ENCODE measurements around the gene PPP1R16B. TPM values are rescaled to one million over a fixed set of nuclear protein-coding genes. Genes with fewer than 3 reads are reported as not detected.

Gene PPP1R16B
- total RNA-seq, 1 donor from 2014 or later, result 46.9 TPM

DNA sequence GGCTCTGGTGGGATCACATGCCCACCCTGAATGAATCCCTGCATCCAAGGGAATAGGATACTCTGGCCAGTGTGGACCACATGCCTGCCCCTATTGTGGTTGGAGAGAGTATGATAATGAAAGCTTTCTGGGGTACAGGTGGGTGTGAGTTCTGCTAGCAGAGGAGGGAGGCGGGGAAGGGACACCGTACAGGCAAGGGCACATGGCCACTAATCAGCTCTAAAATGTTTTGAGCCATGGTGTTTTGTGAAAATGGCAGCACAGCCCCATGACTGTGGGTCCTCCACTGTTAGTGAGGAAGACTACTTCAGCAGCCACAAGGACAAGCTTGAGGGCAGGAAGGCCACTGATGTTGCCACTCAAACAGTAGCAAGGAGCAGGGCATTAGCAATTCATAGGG lies 144.8 kb downstream of the PPP1R16B start:
- Mint-ChIP-seq H3K9me3 (ENCODE audit: unreplicated experiment) (no peaks in the 10 kb centered on the region), H3K36me3 (ENCODE audit: low read depth, unreplicated experiment) (peaks cover 3% of the 10 kb centered on the region), H3K27me3 (ENCODE audit: unreplicated experiment) (peaks cover 2% of the 10 kb centered on the region), H3K4me3 (ENCODE audit: unreplicated experiment) (no peak overlapping the region), H3K4me1 (ENCODE audit: unreplicated experiment) (peaks cover 7% of the 10 kb centered on the region), H3K27ac (ENCODE audit: unreplicated experiment) (no peak overlapping the region)
- DNase-seq (ENCODE audit: low spot score), result no peak
- no peak for TF ChIP-seq CTCF (IDR thresholded peaks at IDR 0.05; ENCODE audit: unreplicated experiment)

DNA sequence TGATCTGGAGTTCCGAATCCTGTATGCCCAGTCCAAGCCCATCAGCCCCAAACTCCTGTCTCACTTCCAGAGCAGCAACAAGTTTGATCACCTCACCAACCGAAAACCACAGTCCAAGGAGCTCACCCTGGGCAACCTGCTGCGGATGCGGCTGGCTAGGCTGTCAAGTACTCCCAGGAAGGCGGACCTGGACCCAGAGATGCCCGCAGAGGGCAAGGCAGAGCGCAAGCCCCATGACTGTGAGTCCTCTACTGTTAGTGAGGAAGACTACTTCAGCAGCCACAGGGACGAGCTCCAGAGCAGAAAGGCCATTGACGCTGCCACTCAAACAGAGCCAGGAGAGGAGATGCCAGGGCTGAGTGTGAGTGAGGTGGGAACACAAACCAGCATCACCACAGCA lies 146.1 kb downstream of the PPP1R16B start:
- TF ChIP-seq CTCF (IDR thresholded peaks at IDR 0.05; ENCODE audit: unreplicated experiment), result no peak
- Mint-ChIP-seq H3K27me3 (ENCODE audit: unreplicated experiment) (peaks cover 2% of the 10 kb centered on the region), H3K4me3 (ENCODE audit: unreplicated experiment) (no peak overlapping the region), H3K36me3 (ENCODE audit: low read depth, unreplicated experiment) (peaks cover 3% of the 10 kb centered on the region), H3K9me3 (ENCODE audit: unreplicated experiment) (no peaks in the 10 kb centered on the region), H3K27ac (ENCODE audit: unreplicated experiment) (no peak overlapping the region), H3K4me1 (ENCODE audit: unreplicated experiment) (peaks cover 7% of the 10 kb centered on the region)
- DNase-seq (ENCODE audit: low spot score), result no peak

- Mint-ChIP-seq H3K27me3 (ENCODE audit: unreplicated experiment) (peaks cover 2% of the 10 kb centered on the region), H3K36me3 (ENCODE audit: low read depth, unreplicated experiment) (peaks cover 3% of the 10 kb centered on the region), H3K4me1 (ENCODE audit: unreplicated experiment) (peaks cover 7% of the 10 kb centered on the region), H3K4me3 (ENCODE audit: unreplicated experiment) (no peak overlapping the region), H3K9me3 (ENCODE audit: unreplicated experiment) (no peaks in the 10 kb centered on the region), H3K27ac (ENCODE audit: unreplicated experiment) (no peak overlapping the region)
- no peak for TF ChIP-seq CTCF (IDR thresholded peaks at IDR 0.05; ENCODE audit: unreplicated experiment)
- DNase-seq (ENCODE audit: low spot score), result no peak
Measured at GRCh38 chr20:38952153-38952552, 146.7 kb downstream of the PPP1R16B start.

DNA sequence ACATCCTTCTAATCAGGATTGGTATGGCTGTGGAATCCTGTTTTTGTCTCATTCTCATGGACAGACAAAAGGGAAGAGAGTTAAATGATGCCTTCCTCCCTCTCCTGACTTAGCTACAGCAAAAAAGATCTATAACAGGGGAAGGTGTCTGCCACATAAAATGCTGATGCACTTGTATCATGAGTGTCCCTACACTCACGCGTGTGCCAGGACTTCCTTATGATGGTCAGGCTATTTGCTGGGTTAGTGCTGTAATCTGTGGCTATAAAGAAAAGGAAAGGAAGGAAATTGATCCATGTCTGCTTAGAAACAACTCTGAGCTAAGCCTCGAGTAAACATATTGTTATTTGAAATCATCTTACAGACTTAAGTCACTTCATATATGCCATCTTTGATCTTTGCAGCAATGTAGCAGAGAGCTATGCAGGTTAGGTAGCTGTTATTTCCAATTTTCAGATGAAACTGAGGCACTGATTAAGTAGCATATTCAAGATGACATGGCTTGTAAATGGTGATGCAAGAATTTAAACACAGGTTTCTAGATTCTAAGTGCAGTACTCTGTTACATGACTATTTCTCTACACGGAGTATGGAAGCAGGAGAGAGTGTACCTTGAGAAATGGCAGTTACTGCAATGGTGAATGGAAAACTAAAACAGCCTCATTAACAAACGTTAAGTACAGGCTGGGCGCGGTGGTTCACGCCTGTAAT lies 148.3 kb downstream of the PPP1R16B start:
- no peaks in the 10 kb centered on the region for H3K9me3 Mint-ChIP-seq (ENCODE audit: unreplicated experiment)
- peaks cover 2% of the 10 kb centered on the region for H3K27me3 Mint-ChIP-seq (ENCODE audit: unreplicated experiment)
- DNase-seq (ENCODE audit: low spot score), result no peak
- TF ChIP-seq CTCF (IDR thresholded peaks at IDR 0.05; ENCODE audit: unreplicated experiment), result no peak
- H3K36me3 Mint-ChIP-seq (ENCODE audit: low read depth, unreplicated experiment), result peaks cover 3% of the 10 kb centered on the region
- H3K27ac Mint-ChIP-seq (ENCODE audit: unreplicated experiment), result no peak overlapping the region
- no peak overlapping the region for H3K4me3 Mint-ChIP-seq (ENCODE audit: unreplicated experiment)
- peaks cover 7% of the 10 kb centered on the region for H3K4me1 Mint-ChIP-seq (ENCODE audit: unreplicated experiment)

DNA sequence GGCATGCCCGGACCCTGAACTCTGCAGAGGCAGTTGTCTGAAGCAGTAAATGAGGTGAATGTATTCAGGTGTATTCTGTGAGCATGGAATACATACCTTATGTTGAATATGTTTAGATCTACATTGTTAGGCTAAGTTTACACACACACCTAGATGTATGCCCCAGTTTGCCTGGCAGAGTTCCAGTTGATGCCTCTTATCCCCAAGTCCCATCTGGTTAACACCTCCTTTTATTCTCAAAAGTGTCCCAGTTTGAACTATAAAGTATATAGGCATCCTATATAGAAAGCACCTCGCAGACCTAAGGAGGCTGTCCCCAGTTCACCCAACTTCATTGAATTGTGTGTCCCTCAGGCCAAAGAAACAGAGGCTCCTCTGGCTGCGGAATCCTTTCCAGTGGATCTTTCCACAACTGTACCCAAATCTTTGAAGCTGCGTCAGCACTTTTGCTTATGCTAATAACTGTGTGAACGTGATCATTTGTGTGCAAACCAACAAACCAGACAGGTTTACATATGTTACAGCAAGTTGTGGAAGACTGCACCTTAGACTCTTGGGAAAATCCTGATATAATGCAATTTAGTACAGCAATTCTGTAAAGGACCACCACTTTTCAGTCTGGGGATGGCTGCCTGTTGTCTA lies 151.9 kb downstream of the PPP1R16B start:
- H3K9me3 Mint-ChIP-seq (ENCODE audit: unreplicated experiment), result no peaks in the 10 kb centered on the region
- DNase-seq (ENCODE audit: low spot score), result no peak
- H3K27ac Mint-ChIP-seq (ENCODE audit: unreplicated experiment), result no peak overlapping the region
- no peak overlapping the region for H3K4me3 Mint-ChIP-seq (ENCODE audit: unreplicated experiment)
- TF ChIP-seq CTCF (IDR thresholded peaks at IDR 0.05; ENCODE audit: unreplicated experiment), result no peak
- peaks cover 15% of the 10 kb centered on the region for H3K4me1 Mint-ChIP-seq (ENCODE audit: unreplicated experiment)
- peaks cover 3% of the 10 kb centered on the region for H3K36me3 Mint-ChIP-seq (ENCODE audit: low read depth, unreplicated experiment)
- H3K27me3 Mint-ChIP-seq (ENCODE audit: unreplicated experiment), result peaks cover 6% of the 10 kb centered on the region
